Measurements from ENCODE around the gene ZFP91. TPM values are rescaled to one million over a fixed set of nuclear protein-coding genes. Genes with fewer than 3 reads are reported as not detected.
A peak's percentile ranks its signal among the peaks of the same experiment; 100 is the strongest.

Gene ZFP91
- total RNA-seq, 1 experiment from 2014 or later, result 56.2 TPM

- H3K4me1 ChIP-seq (ENCODE audit: insufficient read depth, low read length), result peaks cover 26% of the 10 kb centered on the region
- H3K36me3 ChIP-seq (ENCODE audit: low read depth, low read length), result peaks cover 28% of the 10 kb centered on the region
- H3K4me2 ChIP-seq (ENCODE audit: low read length), result peak overlapping the region; percentile 84
- no peaks in the 10 kb centered on the region for H3K9me3 ChIP-seq (ENCODE audit: low read length)
- no peak overlapping the region for H3K9ac ChIP-seq (ENCODE audit: low read length)
- peaks cover 83% of the 10 kb centered on the region for H3K79me2 ChIP-seq (ENCODE audit: low read length)
- intact Hi-C loops (cut with micrococcal nuclease), result no loop called here
- POLR2A ChIA-PET (ENCODE audit: unreplicated experiment), result no interaction called here
- no peak overlapping the region for H3K27ac ChIP-seq (ENCODE audit: low read length)
- peaks cover under 1% of the 10 kb centered on the region for H3F3A ChIP-seq (ENCODE audit: low read length, unreplicated experiment)
- CTCF ChIA-PET, result no interaction called here
- H3K27me3 ChIP-seq (ENCODE audit: low read length), result no peaks in the 10 kb centered on the region
- no peak overlapping the region for H2AFZ ChIP-seq (ENCODE audit: low read length)
- ATAC-seq (no peak), DNase-seq (no peak)
- peak overlapping the region; percentile 83; the same call in 1 of the 2 replicates for H3K4me3 ChIP-seq (ENCODE audit: low read length)
- no TSS peak for BruUV-seq (replicated peaks)
- H3K9me2 ChIP-seq (replicated peaks; ENCODE audit: low read length), result no peaks in the 10 kb centered on the region
- H4K20me1 ChIP-seq (ENCODE audit: low read length), result peaks cover 68% of the 10 kb centered on the region
- TF ChIP-seq EZH2phosphoT487 (IDR thresholded peaks at IDR 0.05; ENCODE audit: borderline replicate concordance, low read length) (no peak), EZH2 (IDR thresholded peaks at IDR 0.05; ENCODE audit: low read length, unreplicated experiment) (no peak), CTCF (conservative IDR thresholded peaks at IDR 0.05; ENCODE audit: low read depth, low read length) (no peak)
Measured at GRCh38 chr11:58582437-58582836, 3.6 kb downstream of the ZFP91 start.

GRCh38 chr11:58586998-58587397 is 8.1 kb downstream of the ZFP91 start:
- Histone ChIP-seq H3K9ac (ENCODE audit: low read length) (no peak overlapping the region), H3K4me1 (ENCODE audit: insufficient read depth, low read length) (peaks cover 11% of the 10 kb centered on the region), H3F3A (ENCODE audit: low read length, unreplicated experiment) (no peaks in the 10 kb centered on the region), H3K27me3 (ENCODE audit: low read length) (no peaks in the 10 kb centered on the region), H4K20me1 (ENCODE audit: low read length) (peaks cover 59% of the 10 kb centered on the region), H2AFZ (ENCODE audit: low read length) (no peak overlapping the region), H3K9me2 (replicated peaks; ENCODE audit: low read length) (no peaks in the 10 kb centered on the region), H3K27ac (ENCODE audit: low read length) (no peak overlapping the region), H3K9me3 (ENCODE audit: low read length) (no peaks in the 10 kb centered on the region), H3K4me3 (ENCODE audit: low read length) (no peak overlapping the region), H3K79me2 (ENCODE audit: low read length) (peaks cover 99% of the 10 kb centered on the region), H3K4me2 (ENCODE audit: low read length) (no peak overlapping the region), H3K36me3 (ENCODE audit: low read depth, low read length) (peaks cover 46% of the 10 kb centered on the region)
- no peak for TF ChIP-seq CTCF (conservative IDR thresholded peaks at IDR 0.05; ENCODE audit: low read depth, low read length)
- no peak for TF ChIP-seq EZH2phosphoT487 (IDR thresholded peaks at IDR 0.05; ENCODE audit: borderline replicate concordance, low read length)
- no peak for TF ChIP-seq EZH2 (IDR thresholded peaks at IDR 0.05; ENCODE audit: low read length, unreplicated experiment)
- ATAC-seq (no peak), DNase-seq (no peak)
- CTCF ChIA-PET, result no interaction called here
- intact Hi-C loops (cut with micrococcal nuclease), result no loop called here
- no TSS peak for BruUV-seq (replicated peaks)
- POLR2A ChIA-PET (ENCODE audit: unreplicated experiment), result interaction anchor here (0.5 kb wide), 1 partner anchor 470 kb away, joined by 4 read pairs; no protein-coding TSS in a partner anchor

GRCh38 chr11:58591659-58592058 is 12.8 kb downstream of the ZFP91 start:
- Histone ChIP-seq H3K4me1 (ENCODE audit: insufficient read depth, low read length) (no peaks in the 10 kb centered on the region), H3K79me2 (ENCODE audit: low read length) (peaks cover 99% of the 10 kb centered on the region), H3K36me3 (ENCODE audit: low read depth, low read length) (peaks cover 36% of the 10 kb centered on the region), H3F3A (ENCODE audit: low read length, unreplicated experiment) (no peaks in the 10 kb centered on the region), H3K27ac (ENCODE audit: low read length) (no peak overlapping the region), H2AFZ (ENCODE audit: low read length) (no peak overlapping the region), H3K9me2 (replicated peaks; ENCODE audit: low read length) (no peaks in the 10 kb centered on the region), H3K4me3 (ENCODE audit: low read length) (no peak overlapping the region), H3K9ac (ENCODE audit: low read length) (no peak overlapping the region), H3K4me2 (ENCODE audit: low read length) (no peak overlapping the region), H3K27me3 (ENCODE audit: low read length) (no peaks in the 10 kb centered on the region), H3K9me3 (ENCODE audit: low read length) (no peaks in the 10 kb centered on the region), H4K20me1 (ENCODE audit: low read length) (peaks cover 52% of the 10 kb centered on the region)
- ChIA-PET POLR2A (ENCODE audit: unreplicated experiment) (no interaction called here), CTCF (no interaction called here)
- no peak for ATAC-seq
- no TSS peak for BruUV-seq (replicated peaks)
- TF ChIP-seq EZH2phosphoT487 (IDR thresholded peaks at IDR 0.05; ENCODE audit: borderline replicate concordance, low read length), result no peak
- TF ChIP-seq EZH2 (IDR thresholded peaks at IDR 0.05; ENCODE audit: low read length, unreplicated experiment), result no peak
- TF ChIP-seq CTCF (conservative IDR thresholded peaks at IDR 0.05; ENCODE audit: low read depth, low read length), result no peak
- intact Hi-C loops (cut with micrococcal nuclease), result no loop called here
- DNase-seq, result no peak
